K562 (cell line): ENCODE data around the gene PRKAR2B. TPM values are rescaled to one million over a fixed set of nuclear protein-coding genes. Genes with fewer than 3 reads are reported as not detected.

Experiments
- CBX8 ChIP-seq: fragments of 200-600 bp; sonication (generic); IDR thresholded peaks from 2 replicates; pipeline ENCODE4 v1.6.1; 2012; ENCODE audit warnings: borderline replicate concordance, mixed run types, low read depth, mild to moderate bottlenecking, moderate library complexity, mixed read lengths, low read length, control low read depth, inconsistent platforms; ENCODE audit not compliant: poor library complexity, severe bottlenecking; ENCODE audit errors: extremely low read depth
- CC2D1A ChIP-seq: fragments of 450-650 bp; IDR thresholded peaks from 2 replicates; pipeline ENCODE4 v1.6.1; 2017; ENCODE audit warnings: mild to moderate bottlenecking
- CSDE1 ChIP-seq, 2 experiments: fragments of 450-650 bp; IDR thresholded peaks; 2 replicates each; pipeline ENCODE4 v1.6.1; 2016; ENCODE audit warnings: mild to moderate bottlenecking in 1 of 2
- ETV1 ChIP-seq: fragments of 450-650 bp; conservative IDR thresholded peaks from 2 replicates; pipeline ENCODE4 v1.6.1; 2016; ENCODE audit warnings: missing genetic modification characterization, control low read depth, low read depth, missing compliant biosample characterization
- HCFC1 ChIP-seq: IDR thresholded peaks from 2 replicates; pipeline ENCODE4 v1.6.1; 2012; ENCODE audit warnings: low read depth, low read length, improper control_type of control experiment
- HDAC8 ChIP-seq: fragments of 450-650 bp; IDR thresholded peaks from 2 replicates; pipeline ENCODE4 v1.6.1; 2016; ENCODE audit warnings: mild to moderate bottlenecking, missing genetic modification characterization, moderate library complexity, missing compliant biosample characterization
- KLF1 ChIP-seq: fragments of 450-650 bp; IDR thresholded peaks from 2 replicates; pipeline ENCODE4 v1.6.1; 2016; ENCODE audit warnings: missing genetic modification characterization, missing compliant biosample characterization
- SNRNP70 ChIP-seq: fragments of 200-400 bp; formaldehyde crosslinking; optimal IDR thresholded peaks from 2 replicates; pipeline ENCODE3; 2017; ENCODE audit warnings: low read depth, low read length
- YY1 ChIP-seq, 3 experiments: IDR thresholded peaks; 2 replicates each; pipeline ENCODE4 v1.6.1; 2011; ENCODE audit warnings: low read length in 2 of 3, mild to moderate bottlenecking in 2 of 3, moderate library complexity in 2 of 3, borderline replicate concordance in 1 of 3, control low read depth in 1 of 3, low read depth in 1 of 3; ENCODE audit not compliant: insufficient read depth in 3 of 3, insufficient replicate concordance in 2 of 3, control insufficient read depth in 1 of 3, insufficient read length in 1 of 3; ENCODE audit errors: extremely low read depth in 1 of 3
- ZNF124 ChIP-seq: sonication (generic); formaldehyde crosslinking; IDR thresholded peaks from 2 replicates; pipeline ENCODE4 v1.8.1; 2022; ENCODE audit warnings: missing genetic modification reagents
- ZNF57 ChIP-seq: fragments of 450-650 bp; formaldehyde crosslinking; IDR thresholded peaks from 2 replicates; pipeline ENCODE4 v1.4.0; 2020; ENCODE audit warnings: mild to moderate bottlenecking, moderate library complexity
- ZNF764 ChIP-seq: fragments of 250-450 bp; sonication (Bioruptor Pico); IDR thresholded peaks from 2 replicates; pipeline ENCODE4 v1.4.0; 2020; ENCODE audit warnings: low read depth, mild to moderate bottlenecking, moderate library complexity
- polyA plus RNA-seq, 8 experiments: library from polyadenylated mRNA; depleted of rRNA in 4 of 8; stranded (reverse) in 5 of 8; unstranded in 3 of 8; fragments of >200 nt; fragmentation: Nextera tagmentation in 2 of 8; fragmentation: Illumina TruSeq in 1 of 8; extraction: Ambion mirVana in 2 of 8; extraction: Trizol in 1 of 8; gene quantifications; 2 replicates each; pipeline versions ENCODE4 v1.2.1 to v1.2.3, GENCODE V29; 2011 to 2014; ENCODE audit warnings: inconsistent platforms in 1 of 8, missing spikeins in 1 of 8
- total RNA-seq, 7 experiments: library from RNA; depleted of rRNA in 6 of 7; stranded (reverse); fragments of >200 nt in 6 of 7; fragmentation: Illumina TruSeq in 2 of 7; extraction: Trizol in 2 of 7; gene quantifications; 2 replicates each; pipeline versions ENCODE4 v1.2.1 to v1.2.3, GENCODE V29; 2011 to 2021; ENCODE audit warnings: low replicate concordance in 1 of 7
- TF ChIP-seq, protein P1 (sequence below): fragments of 450-650 bp; IDR thresholded peaks from 2 replicates; pipeline ENCODE4 v1.6.1; 2016; ENCODE audit warnings: mild to moderate bottlenecking, moderate library complexity
- TF ChIP-seq, protein P2 (sequence below): sonication (generic); formaldehyde crosslinking; IDR thresholded peaks from 2 replicates; pipeline ENCODE4 v1.8.1; 2023; ENCODE audit warnings: mild to moderate bottlenecking, missing genetic modification reagents

Gene PRKAR2B
- total and polyA plus RNA-seq, 9 of the 15 experiments (the other 6 are each of a cell fraction or from before 2014, with no cell fraction given), result 59.0 to 173 (median 129) TPM

DNA sequence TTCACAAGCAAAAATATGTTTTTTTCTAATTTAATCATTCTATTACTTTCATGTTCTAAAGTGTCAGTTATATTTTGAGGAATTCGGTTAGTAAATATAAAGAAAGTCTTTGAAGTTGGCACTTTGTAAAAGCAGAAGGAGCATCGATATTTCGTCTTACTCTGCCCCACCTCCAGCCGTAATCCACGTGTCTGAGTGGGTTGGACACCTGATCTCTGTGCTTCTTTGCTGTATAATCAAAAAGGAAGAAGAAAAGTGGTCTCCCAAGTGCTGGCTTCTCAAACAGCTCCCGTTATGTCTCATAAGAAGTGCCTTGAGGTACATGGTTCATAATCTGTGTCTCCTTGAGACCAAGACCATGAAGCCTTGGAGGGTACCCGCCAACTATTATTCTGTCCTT, 19.8 kb downstream of the PRKAR2B start (continued):
- TF ChIP-seq, protein P1, sequence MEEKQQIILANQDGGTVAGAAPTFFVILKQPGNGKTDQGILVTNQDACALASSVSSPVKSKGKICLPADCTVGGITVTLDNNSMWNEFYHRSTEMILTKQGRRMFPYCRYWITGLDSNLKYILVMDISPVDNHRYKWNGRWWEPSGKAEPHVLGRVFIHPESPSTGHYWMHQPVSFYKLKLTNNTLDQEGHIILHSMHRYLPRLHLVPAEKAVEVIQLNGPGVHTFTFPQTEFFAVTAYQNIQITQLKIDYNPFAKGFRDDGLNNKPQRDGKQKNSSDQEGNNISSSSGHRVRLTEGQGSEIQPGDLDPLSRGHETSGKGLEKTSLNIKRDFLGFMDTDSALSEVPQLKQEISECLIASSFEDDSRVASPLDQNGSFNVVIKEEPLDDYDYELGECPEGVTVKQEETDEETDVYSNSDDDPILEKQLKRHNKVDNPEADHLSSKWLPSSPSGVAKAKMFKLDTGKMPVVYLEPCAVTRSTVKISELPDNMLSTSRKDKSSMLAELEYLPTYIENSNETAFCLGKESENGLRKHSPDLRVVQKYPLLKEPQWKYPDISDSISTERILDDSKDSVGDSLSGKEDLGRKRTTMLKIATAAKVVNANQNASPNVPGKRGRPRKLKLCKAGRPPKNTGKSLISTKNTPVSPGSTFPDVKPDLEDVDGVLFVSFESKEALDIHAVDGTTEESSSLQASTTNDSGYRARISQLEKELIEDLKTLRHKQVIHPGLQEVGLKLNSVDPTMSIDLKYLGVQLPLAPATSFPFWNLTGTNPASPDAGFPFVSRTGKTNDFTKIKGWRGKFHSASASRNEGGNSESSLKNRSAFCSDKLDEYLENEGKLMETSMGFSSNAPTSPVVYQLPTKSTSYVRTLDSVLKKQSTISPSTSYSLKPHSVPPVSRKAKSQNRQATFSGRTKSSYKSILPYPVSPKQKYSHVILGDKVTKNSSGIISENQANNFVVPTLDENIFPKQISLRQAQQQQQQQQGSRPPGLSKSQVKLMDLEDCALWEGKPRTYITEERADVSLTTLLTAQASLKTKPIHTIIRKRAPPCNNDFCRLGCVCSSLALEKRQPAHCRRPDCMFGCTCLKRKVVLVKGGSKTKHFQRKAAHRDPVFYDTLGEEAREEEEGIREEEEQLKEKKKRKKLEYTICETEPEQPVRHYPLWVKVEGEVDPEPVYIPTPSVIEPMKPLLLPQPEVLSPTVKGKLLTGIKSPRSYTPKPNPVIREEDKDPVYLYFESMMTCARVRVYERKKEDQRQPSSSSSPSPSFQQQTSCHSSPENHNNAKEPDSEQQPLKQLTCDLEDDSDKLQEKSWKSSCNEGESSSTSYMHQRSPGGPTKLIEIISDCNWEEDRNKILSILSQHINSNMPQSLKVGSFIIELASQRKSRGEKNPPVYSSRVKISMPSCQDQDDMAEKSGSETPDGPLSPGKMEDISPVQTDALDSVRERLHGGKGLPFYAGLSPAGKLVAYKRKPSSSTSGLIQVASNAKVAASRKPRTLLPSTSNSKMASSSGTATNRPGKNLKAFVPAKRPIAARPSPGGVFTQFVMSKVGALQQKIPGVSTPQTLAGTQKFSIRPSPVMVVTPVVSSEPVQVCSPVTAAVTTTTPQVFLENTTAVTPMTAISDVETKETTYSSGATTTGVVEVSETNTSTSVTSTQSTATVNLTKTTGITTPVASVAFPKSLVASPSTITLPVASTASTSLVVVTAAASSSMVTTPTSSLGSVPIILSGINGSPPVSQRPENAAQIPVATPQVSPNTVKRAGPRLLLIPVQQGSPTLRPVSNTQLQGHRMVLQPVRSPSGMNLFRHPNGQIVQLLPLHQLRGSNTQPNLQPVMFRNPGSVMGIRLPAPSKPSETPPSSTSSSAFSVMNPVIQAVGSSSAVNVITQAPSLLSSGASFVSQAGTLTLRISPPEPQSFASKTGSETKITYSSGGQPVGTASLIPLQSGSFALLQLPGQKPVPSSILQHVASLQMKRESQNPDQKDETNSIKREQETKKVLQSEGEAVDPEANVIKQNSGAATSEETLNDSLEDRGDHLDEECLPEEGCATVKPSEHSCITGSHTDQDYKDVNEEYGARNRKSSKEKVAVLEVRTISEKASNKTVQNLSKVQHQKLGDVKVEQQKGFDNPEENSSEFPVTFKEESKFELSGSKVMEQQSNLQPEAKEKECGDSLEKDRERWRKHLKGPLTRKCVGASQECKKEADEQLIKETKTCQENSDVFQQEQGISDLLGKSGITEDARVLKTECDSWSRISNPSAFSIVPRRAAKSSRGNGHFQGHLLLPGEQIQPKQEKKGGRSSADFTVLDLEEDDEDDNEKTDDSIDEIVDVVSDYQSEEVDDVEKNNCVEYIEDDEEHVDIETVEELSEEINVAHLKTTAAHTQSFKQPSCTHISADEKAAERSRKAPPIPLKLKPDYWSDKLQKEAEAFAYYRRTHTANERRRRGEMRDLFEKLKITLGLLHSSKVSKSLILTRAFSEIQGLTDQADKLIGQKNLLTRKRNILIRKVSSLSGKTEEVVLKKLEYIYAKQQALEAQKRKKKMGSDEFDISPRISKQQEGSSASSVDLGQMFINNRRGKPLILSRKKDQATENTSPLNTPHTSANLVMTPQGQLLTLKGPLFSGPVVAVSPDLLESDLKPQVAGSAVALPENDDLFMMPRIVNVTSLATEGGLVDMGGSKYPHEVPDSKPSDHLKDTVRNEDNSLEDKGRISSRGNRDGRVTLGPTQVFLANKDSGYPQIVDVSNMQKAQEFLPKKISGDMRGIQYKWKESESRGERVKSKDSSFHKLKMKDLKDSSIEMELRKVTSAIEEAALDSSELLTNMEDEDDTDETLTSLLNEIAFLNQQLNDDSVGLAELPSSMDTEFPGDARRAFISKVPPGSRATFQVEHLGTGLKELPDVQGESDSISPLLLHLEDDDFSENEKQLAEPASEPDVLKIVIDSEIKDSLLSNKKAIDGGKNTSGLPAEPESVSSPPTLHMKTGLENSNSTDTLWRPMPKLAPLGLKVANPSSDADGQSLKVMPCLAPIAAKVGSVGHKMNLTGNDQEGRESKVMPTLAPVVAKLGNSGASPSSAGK, result peak; percentile 47
- TF ChIP-seq HCFC1 (no peak), ZNF764 (CRISPR knock-in tag) (no peak), SNRNP70 (no peak), YY1 (IDR thresholded peaks at IDR 0.05; ENCODE audit: borderline replicate concordance in 1 of 3, control insufficient read depth in 1 of 3, extremely low read depth in 1 of 3, insufficient read depth in 3 of 3, insufficient read length in 1 of 3, insufficient replicate concordance in 2 of 3, low read depth in 1 of 3, low read length in 2 of 3) (no peak), HDAC8 (tag) (no peak), CSDE1 (IDR thresholded peaks at IDR 0.05) (no peak), CBX8 (no peak), CC2D1A (no peak), ETV1 (no peak), KLF1 (tag) (no peak), ZNF57 (CRISPR knock-in tag) (no peak), ZNF124 (CRISPR knock-in tag) (no peak)
- TF ChIP-seq, protein P2, sequence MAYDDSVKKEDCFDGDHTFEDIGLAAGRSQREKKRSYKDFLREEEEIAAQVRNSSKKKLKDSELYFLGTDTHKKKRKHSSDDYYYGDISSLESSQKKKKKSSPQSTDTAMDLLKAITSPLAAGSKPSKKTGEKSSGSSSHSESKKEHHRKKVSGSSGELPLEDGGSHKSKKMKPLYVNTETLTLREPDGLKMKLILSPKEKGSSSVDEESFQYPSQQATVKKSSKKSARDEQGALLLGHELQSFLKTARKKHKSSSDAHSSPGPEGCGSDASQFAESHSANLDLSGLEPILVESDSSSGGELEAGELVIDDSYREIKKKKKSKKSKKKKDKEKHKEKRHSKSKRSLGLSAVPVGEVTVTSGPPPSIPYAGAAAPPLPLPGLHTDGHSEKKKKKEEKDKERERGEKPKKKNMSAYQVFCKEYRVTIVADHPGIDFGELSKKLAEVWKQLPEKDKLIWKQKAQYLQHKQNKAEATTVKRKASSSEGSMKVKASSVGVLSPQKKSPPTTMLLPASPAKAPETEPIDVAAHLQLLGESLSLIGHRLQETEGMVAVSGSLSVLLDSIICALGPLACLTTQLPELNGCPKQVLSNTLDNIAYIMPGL (CRISPR knock-in tag), result no peak
